Subcutaneous adipose tissue (tissue), 4 donors: Measurements from ENCODE around the gene TTYH2. TPM values are rescaled to one million over a fixed set of nuclear protein-coding genes. Genes with fewer than 3 reads are reported as not detected.

Experiments
- CTCF ChIP-seq: fragments of 450-650 bp; IDR thresholded peaks from one replicate; pipeline ENCODE4 v1.5.1; 2016; ENCODE audit warnings: low read depth, mild to moderate bottlenecking, control low read depth, antibody characterized with exemption, moderate library complexity
- total RNA-seq, 4 donors: library from RNA; depleted of rRNA; stranded (reverse); fragments of >200 nt; gene quantifications; one replicate each; pipeline ENCODE4 v1.1.0, GENCODE V29; 2016

Gene TTYH2
- total RNA-seq, 4 donors from 2014 or later: 4.6 to 14.4 (median 5.9) TPM

GRCh38 chr17:74185571-74186185 lies 27.7 kb upstream of the TTYH2 start:
- TF ChIP-seq CTCF: no peak

GRCh38 chr17:74186498-74186897 lies 26.9 kb upstream of the TTYH2 start:
- TF ChIP-seq CTCF: no peak

- no peak for TF ChIP-seq CTCF
Observed at GRCh38 chr17:74187761-74188160, 25.6 kb upstream of the TTYH2 start.

GRCh38 chr17:74190154-74190553 lies 23.2 kb upstream of the TTYH2 start:
- TF ChIP-seq CTCF: no peak

GRCh38 chr17:74190807-74191406 lies 22.5 kb upstream of the TTYH2 start:
- no peak for TF ChIP-seq CTCF

- no peak for TF ChIP-seq CTCF
Observed at GRCh38 chr17:74192950-74193781, 20.2 kb upstream of the TTYH2 start.

- TF ChIP-seq CTCF: no peak
Observed at GRCh38 chr17:74194682-74195081, 18.7 kb upstream of the TTYH2 start.
